Vagina (tissue), 2 donors: Measurements from ENCODE around the gene RIC8A. TPM values are rescaled to one million over a fixed set of nuclear protein-coding genes. Genes with fewer than 3 reads are reported as not detected.
"Not testable (repeated sequence)": the region's sequence is repeated elsewhere in the genome, so short reads cannot be mapped to it uniquely, and the experiment has no call there.

Experiments used
- DNase-seq, 2 donors: peaks; one replicate each; pipeline ENCODE4 v3.0.0-alpha.2; 2017; ENCODE audit errors: extremely low spot score in 2 of 2
- H3K27ac ChIP-seq: fragments of 200-600 bp; sonication (generic); one replicate; pipeline ENCODE4 v1.5.1; 2019
- H3K27me3 ChIP-seq: fragments of 200-600 bp; sonication (generic); one replicate; pipeline ENCODE4 v1.5.1; 2019
- H3K36me3 ChIP-seq, 2 donors: fragments of 200-600 bp; sonication (generic); one replicate each; pipeline ENCODE4 v1.5.1; 2017 to 2019
- H3K4me1 ChIP-seq: fragments of 200-600 bp; sonication (generic); one replicate; pipeline ENCODE4 v1.5.1; 2019
- H3K4me3 ChIP-seq, 2 donors: fragments of 200-600 bp; sonication (generic); 1 replicate in 1 of 2; 2 replicates in 1 of 2; pipeline ENCODE4 v1.5.1; 2016 to 2019
- H3K9me3 ChIP-seq: fragments of 200-600 bp; sonication (generic); one replicate; pipeline ENCODE4 v1.5.1; 2019
- POLR2A ChIP-seq, 2 donors: fragments of 450-650 bp; IDR thresholded peaks; one replicate each; pipeline ENCODE4 v1.6.1; 2017; ENCODE audit warnings: antibody characterized with exemption in 2 of 2, mild to moderate bottlenecking in 2 of 2, moderate library complexity in 2 of 2
- POLR2AphosphoS5 ChIP-seq, 2 donors: sonication (generic); formaldehyde crosslinking; IDR thresholded peaks; one replicate each; pipeline ENCODE4 v1.9.0; 2017; ENCODE audit warnings: antibody characterized with exemption in 2 of 2, mild to moderate bottlenecking in 2 of 2, low read depth in 1 of 2; ENCODE audit not compliant: insufficient read depth in 1 of 2
- intact Hi-C: fragments of 100-400 bp; cut with DNase I; formaldehyde crosslinking; loops from one replicate; pipeline ENCODE4 v1.15.1; 2023
- total RNA-seq: library from RNA; depleted of rRNA; stranded (reverse); fragments of >200 nt; gene quantifications from one replicate; pipeline ENCODE4 v1.2.3, GENCODE V29; 2016
- TF ChIP-seq, protein P1 (sequence below), 3 experiments: fragments of 450-650 bp in 2 of 3; fragments of 200-600 bp in 1 of 3; sonication (generic) in 1 of 3; IDR thresholded peaks; one replicate each; pipeline ENCODE4 v1.5.1; 2017 to 2019; ENCODE audit warnings: antibody characterized with exemption in 3 of 3, mild to moderate bottlenecking in 2 of 3, moderate library complexity in 2 of 3

RIC8A gene
- total RNA-seq, 1 donor from 2014 or later, result 90.1 TPM

DNA sequence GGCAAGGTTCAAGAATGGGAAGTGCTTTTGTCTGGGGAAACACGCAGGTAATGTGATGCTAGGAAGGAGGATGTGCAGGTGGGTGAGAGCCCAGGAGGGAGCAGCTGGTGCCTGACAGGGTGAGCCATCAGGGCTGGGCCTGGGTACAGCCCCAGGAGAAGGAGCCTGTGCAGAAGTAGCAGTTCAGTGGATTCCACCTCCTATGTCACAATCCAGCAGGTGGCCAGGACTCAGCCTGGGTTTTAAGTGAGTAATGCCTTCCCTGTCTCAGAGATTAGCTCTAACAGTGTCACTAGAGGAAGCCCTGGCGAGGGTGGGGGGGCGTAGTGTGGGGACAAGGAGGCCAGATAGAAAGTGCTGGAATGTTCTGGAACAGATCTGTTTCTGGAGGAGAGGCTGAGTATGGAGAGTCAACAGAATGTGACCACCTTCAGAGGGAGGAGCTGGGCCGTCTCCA is 8.1 kb downstream of the RIC8A start:
- Histone ChIP-seq H3K4me3 (no peak overlapping the region), H3K27ac (no peak overlapping the region), H3K9me3 (no peaks in the 10 kb centered on the region), H3K36me3 (peaks cover 0 to 49% of the 10 kb centered on the region in 2 donors), H3K27me3 (no peaks in the 10 kb centered on the region), H3K4me1 (peaks cover 7% of the 10 kb centered on the region)
- intact Hi-C loops, result no loop called here
- no peak for DNase-seq
- TF ChIP-seq POLR2A (IDR thresholded peaks at IDR 0.05), result no peak
- TF ChIP-seq, protein P1, sequence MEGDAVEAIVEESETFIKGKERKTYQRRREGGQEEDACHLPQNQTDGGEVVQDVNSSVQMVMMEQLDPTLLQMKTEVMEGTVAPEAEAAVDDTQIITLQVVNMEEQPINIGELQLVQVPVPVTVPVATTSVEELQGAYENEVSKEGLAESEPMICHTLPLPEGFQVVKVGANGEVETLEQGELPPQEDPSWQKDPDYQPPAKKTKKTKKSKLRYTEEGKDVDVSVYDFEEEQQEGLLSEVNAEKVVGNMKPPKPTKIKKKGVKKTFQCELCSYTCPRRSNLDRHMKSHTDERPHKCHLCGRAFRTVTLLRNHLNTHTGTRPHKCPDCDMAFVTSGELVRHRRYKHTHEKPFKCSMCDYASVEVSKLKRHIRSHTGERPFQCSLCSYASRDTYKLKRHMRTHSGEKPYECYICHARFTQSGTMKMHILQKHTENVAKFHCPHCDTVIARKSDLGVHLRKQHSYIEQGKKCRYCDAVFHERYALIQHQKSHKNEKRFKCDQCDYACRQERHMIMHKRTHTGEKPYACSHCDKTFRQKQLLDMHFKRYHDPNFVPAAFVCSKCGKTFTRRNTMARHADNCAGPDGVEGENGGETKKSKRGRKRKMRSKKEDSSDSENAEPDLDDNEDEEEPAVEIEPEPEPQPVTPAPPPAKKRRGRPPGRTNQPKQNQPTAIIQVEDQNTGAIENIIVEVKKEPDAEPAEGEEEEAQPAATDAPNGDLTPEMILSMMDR (IDR thresholded peaks at IDR 0.05), result no peak

DNA sequence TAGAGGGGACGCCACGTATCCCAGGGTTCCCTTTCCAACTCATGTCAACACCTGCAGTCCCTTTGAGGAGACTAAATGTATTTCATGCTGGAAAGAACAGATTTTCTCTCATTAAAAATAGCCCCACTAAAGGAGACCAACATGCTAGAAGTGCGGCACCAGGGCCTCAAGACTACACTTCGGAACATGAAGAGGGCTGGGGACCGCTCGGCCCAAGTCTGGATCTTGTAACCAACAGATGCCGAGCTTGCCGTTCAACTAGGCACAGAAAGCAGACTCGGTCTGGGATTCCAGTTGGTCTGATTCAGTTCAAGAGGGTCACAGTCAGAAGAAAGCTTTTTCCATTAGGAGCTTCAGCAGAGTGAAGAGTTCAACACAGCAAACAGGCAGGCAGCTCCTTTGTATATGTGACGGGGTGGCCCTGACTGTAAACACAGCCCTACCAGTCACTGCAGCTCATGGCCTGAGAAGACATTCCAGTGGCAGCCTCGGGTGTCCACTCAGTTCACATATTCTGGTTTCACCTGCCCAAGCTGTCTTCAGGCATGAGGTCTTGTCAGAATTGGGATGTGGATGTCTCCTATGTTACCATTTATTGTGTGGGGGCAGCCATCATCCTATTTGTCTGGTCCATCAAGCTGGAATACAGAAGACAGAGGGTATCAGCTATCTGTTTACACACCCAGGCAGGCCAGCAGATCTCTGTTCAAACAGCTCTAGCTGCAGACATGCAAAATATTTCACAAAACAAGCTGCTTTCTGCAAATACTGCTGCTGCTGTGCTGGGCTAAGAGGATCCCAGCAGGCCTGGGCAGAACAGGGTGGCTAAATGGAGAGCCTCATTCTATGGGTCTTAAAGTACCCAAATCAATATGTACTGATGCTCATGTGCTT is 8.8 kb downstream of the RIC8A start:
- no peaks in the 10 kb centered on the region for H3K27me3 ChIP-seq
- TF ChIP-seq POLR2A (IDR thresholded peaks at IDR 0.05) (no peak), POLR2AphosphoS5 (IDR thresholded peaks at IDR 0.05; ENCODE audit: insufficient read depth in 1 of 2, low read depth in 1 of 2) (no peak)
- TF ChIP-seq, protein P1 (IDR thresholded peaks at IDR 0.05), result no peak
- no peak for DNase-seq
- no peaks in the 10 kb centered on the region for H3K9me3 ChIP-seq
- H3K27ac ChIP-seq, result no peak overlapping the region
- peaks cover under 1% of the 10 kb centered on the region for H3K4me1 ChIP-seq
- H3K36me3 ChIP-seq, result peaks cover 0 to 41% of the 10 kb centered on the region in 2 donors
- intact Hi-C loops, result no loop called here
- H3K4me3 ChIP-seq, result no peak overlapping the region

GRCh38 chr11:217704-218103 is 10.2 kb downstream of the RIC8A start:
- no peak overlapping the region for H3K4me3 ChIP-seq
- H3K9me3 ChIP-seq, result no peaks in the 10 kb centered on the region
- intact Hi-C loops, result no loop called here
- TF ChIP-seq POLR2A (IDR thresholded peaks at IDR 0.05) (no peak), POLR2AphosphoS5 (IDR thresholded peaks at IDR 0.05; ENCODE audit: insufficient read depth in 1 of 2, low read depth in 1 of 2) (no peak)
- TF ChIP-seq, protein P1 (IDR thresholded peaks at IDR 0.05), result no peak
- H3K36me3 ChIP-seq, result peaks cover 0 to 28% of the 10 kb centered on the region in 2 donors
- H3K4me1 ChIP-seq, result no peaks in the 10 kb centered on the region
- H3K27ac ChIP-seq, result no peak overlapping the region
- no peak for DNase-seq
- H3K27me3 ChIP-seq, result no peaks in the 10 kb centered on the region

DNA sequence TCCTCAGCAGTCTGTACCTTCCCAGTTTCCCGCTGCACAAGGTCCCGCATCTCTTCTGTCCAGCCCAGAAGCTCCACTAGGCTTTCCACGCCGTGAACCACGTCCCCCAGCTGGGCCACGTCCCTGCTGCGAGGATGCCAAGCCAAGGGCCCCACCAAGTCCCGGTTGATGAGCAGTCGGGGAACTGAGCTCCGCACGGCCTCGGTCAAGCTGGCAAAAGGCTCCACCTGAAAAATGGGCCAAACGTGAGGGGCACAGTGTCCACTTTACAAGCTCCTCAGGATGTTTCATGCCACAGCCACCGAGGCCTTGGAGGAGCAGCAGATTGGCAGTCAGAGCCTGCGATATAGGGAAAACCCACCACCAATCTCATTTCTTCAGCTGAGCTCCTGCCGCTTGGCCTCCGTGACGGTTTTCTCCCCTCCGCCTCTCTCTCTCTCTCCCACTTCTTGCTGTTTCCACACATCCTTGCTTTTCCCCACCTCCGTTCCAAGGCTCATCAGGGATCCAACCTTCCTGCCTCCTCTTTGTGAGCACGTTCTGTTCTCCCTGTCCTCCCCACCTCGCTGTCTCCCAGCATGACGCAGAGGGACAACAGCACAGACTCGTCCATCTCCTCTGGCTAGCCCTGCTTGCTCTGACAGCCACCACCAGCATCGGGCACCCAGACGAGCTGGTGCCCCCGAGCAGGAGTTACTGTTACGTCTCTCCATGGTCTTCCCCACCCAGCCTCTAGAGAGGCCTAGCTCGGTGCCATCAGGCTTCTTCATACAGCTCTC is 11.5 kb downstream of the RIC8A start:
- intact Hi-C loops, result no loop called here
- Histone ChIP-seq H3K27ac (no peak overlapping the region), H3K27me3 (no peaks in the 10 kb centered on the region), H3K4me3 (no peak overlapping the region), H3K4me1 (no peaks in the 10 kb centered on the region), H3K9me3 (no peaks in the 10 kb centered on the region), H3K36me3 (peaks cover 0 to 16% of the 10 kb centered on the region in 2 donors)
- DNase-seq, result no peak
- TF ChIP-seq, protein P1 (IDR thresholded peaks at IDR 0.05), result no peak

- H3K36me3 ChIP-seq, intact Hi-C loops, H3K9me3 ChIP-seq, H3K27ac ChIP-seq, H3K4me3 ChIP-seq, DNase-seq, H3K4me1 ChIP-seq, H3K27me3 ChIP-seq: not testable (repeated sequence)
These were observed 13.2 kb downstream of the RIC8A start for GRCh38 chr11:220641-221215.
